Measurements from ENCODE around the gene BABAM2.

BABAM2 gene

GRCh38 chr2:28270456-28271152 is 380.1 kb downstream of the BABAM2 start:
- DNase-seq = no peak
- intact Hi-C loops (cut with DNase I) = no loop called here

DNA sequence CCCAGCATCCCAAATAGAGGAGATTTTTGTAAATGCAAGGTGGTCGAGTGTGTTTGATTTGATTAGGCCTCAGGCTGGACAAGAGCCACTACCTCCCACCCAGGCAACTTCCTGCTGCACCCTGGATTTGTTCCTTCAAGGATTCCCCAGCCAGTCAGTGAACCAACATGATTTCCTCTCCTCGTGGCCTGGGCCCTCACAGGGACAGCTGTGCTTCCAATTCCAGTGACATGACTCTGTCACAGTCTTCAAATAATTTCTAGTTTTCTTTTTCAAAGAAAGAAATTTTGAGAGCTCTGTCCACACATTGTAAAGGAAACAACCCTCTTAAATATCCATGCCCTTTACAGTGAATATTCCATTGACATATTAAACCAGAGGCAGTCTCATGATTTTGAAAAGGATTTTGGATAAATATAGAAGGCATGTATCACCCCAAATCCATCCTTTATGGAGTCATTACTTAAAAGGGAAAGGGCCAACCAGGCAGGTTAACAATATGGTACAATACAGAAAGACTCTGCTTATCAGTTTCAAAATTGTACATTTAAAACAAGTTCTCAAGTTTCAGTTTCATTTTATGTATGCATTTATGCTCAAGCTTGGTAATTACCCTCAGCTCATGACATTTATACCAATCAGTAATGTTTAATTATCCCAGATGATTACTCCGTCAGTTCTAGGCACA is 380.8 kb downstream of the BABAM2 start:
- DNase-seq = no peak
- intact Hi-C loops (cut with DNase I) = no loop called here

DNA sequence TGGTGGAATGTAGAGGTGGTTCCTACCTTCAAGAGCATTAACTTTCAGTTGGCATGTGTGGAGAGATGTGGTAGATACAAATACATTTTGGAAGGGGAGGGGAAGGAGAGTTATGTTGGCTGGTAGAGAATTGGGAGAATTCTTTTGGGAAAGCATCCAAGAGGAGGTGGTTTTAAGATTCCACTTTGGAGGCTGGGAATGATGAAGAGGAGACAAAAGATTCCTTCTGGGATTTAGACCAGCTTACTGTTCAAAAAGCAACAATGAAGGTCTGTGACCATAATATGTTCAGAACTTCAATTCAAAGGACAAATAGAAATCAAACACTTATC is 381.4 kb downstream of the BABAM2 start:
- DNase-seq = no peak
- intact Hi-C loops (cut with DNase I) = no loop called here

GRCh38 chr2:28273751-28274150 is 383.2 kb downstream of the BABAM2 start:
- intact Hi-C loops (cut with DNase I) = no loop called here
- DNase-seq = peak in 21 of 42 donors; percentile 6 to 59 (median 25)

GRCh38 chr2:28274911-28275685 is 384.6 kb downstream of the BABAM2 start:
- peak in 2 of 42 donors; percentile 9 to 43 for DNase-seq
- intact Hi-C loops (cut with DNase I) = no loop called here

GRCh38 chr2:28276076-28276618 is 385.6 kb downstream of the BABAM2 start:
- DNase-seq = peak in 23 of 42 donors; percentile 2 to 78 (median 35)
- intact Hi-C loops (cut with DNase I) = no loop called here

- DNase-seq = no peak
- intact Hi-C loops (cut with DNase I) = no loop called here
Measured at GRCh38 chr2:28276807-28277206, 386.3 kb downstream of the BABAM2 start.

- intact Hi-C loops (cut with DNase I) = no loop called here
- DNase-seq = no peak
Measured at GRCh38 chr2:28277466-28277865, 386.9 kb downstream of the BABAM2 start.

GRCh38 chr2:28279371-28279770 is 388.8 kb downstream of the BABAM2 start:
- intact Hi-C loops (cut with DNase I) = no loop called here

DNA sequence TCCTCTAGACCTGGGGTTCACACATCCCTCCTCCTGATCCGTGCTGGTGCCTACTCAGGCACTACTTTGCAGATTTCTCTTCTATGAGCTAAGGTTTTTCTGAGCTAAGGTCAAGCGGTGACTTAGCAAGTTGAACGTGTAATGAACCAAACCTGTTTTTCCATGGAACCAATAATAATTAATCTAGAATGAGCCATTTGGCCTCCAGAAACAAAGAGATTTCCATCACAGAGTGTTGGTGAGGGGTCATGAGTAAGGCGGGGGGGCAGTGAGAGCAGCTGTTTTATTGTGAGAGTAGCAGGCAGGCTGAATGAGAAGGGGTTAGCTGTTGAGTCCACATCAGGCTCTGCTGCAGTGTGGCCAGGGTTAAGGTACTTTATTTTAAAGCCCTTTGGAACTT is 390.1 kb downstream of the BABAM2 start:
- no peak for DNase-seq

More at GRCh38 chr2:28279371-28279770, 388.8 kb downstream of the BABAM2 start:
- no peak for DNase-seq

DNA sequence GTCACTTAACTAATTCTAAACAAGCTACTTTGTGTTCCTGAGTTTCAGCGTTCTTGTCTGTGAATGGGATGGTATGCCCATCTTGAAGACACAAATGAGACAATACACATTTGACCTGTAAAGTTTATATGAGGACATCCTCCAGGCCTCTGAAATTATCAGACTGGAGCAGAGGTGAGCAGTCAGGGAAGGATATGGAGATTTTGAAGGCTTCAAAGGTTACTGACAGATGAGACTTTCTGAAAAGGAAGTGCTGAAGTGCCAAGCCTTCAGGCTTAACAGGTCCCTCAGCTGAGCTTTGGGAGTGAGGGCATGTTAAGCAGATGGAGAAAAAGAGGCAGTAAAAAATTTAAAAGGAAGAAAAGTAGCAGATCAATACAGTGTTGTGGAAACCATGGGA is 391.2 kb downstream of the BABAM2 start:
- intact Hi-C loops (cut with DNase I) = no loop called here
- DNase-seq = no peak

More for the DNA sequence above, 390.1 kb downstream of the BABAM2 start:
- intact Hi-C loops (cut with DNase I) = no loop called here

DNA sequence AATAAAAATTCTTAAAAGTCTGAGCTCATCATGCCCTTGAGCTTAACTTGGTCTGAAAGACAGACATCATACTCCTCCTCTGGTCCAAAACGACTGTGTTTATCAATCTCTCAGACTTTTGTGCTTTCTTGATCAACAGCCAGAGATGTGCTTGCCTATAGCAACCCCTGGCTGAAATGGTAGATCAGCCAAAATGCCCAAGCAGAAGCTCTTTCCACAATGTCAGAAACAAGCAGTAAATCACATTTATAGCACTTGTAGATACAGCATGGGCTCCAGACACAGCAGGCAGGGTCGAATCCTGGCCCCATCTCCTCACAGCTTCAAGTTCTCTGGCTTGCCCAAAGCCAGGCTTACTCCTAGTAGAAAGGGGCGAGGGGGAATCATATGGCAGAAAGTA is 391.7 kb downstream of the BABAM2 start:
- no peak for DNase-seq
- intact Hi-C loops (cut with DNase I) = no loop called here

DNA sequence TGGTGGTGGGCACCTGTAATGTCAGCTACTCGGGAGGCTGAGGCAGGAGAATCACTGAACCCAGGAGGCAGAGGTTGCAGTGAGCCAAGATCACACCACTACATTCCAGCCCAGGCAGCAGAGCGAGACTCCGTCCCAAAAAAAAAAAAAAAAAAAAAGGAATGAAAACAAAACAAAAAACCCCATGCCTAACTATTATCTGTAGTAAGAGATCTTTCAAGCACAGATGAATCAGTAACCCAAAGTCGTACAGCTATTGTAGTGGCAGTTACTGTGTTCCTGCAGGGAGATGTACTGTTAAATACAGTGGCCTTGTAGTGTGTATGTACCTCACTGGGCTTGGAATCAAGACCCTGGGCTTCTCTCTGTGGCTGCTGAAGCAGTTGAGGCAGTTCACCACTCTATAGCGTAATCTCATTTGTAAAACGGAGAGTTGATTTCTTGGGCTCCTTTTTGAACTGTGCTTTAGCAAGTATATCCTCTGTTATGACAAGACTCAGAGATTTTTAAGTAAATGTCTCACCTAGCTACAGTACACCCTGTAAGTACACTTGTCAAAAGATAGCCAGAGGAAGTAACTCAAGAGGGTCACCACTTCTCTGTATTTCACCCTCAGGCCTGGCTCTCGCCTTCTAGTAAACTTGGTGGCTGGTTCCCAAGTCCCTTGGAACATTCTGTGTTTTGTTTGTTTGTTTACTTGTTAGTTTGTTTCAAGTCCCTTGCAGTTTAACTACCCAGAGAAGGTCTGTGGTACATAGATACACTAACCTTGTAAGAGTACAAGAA is 392.5 kb downstream of the BABAM2 start:
- intact Hi-C loops (cut with DNase I) = no loop called here
- DNase-seq = no peak

DNA sequence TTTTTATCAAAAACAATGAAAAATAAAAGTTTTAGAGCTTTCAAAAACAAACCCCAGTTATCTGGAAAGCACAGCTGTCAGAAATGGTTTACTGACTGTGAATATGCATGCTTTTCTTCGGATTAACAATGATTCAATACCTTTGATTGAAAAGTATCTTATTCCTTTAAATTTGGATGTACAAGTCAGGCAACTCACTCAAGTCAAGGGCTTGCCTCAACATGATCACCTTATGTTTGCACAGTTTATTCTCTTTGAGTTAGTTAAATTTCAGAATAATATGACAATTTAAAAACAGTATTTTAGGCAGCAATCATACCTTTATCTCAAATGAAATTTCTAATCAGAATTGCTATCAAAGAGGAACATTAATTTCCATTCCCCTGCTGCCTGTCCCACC is 393.3 kb downstream of the BABAM2 start:
- intact Hi-C loops (cut with DNase I) = no loop called here

GRCh38 chr2:28286678-28287077 is 396.1 kb downstream of the BABAM2 start:
- DNase-seq = no peak
- intact Hi-C loops (cut with DNase I) = no loop called here

More for the DNA sequence above, 393.3 kb downstream of the BABAM2 start:
- no peak for DNase-seq

- intact Hi-C loops (cut with DNase I) = no loop called here
- no peak for DNase-seq
Measured at GRCh38 chr2:28287256-28287915, 396.9 kb downstream of the BABAM2 start.

DNA sequence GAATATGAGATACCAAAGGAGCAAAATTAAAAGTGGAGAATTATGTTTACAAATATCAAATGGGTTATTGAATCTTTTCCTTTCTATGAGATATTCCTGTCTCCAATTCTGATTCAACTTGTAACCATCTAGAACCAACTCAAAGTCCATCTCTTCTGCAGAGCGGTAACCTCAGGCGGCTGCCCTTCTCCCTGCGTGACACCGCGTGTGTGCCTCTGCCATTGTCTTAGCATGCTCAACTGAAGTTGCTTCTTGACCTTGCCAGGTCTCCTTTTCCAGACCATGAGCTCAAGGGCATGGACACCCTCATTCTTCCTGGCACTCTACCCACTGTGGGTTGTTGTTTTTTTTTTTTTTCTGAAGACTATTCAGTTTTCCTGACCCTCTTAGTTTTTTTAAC is 398.1 kb downstream of the BABAM2 start:
- intact Hi-C loops (cut with DNase I) = no loop called here

DNA sequence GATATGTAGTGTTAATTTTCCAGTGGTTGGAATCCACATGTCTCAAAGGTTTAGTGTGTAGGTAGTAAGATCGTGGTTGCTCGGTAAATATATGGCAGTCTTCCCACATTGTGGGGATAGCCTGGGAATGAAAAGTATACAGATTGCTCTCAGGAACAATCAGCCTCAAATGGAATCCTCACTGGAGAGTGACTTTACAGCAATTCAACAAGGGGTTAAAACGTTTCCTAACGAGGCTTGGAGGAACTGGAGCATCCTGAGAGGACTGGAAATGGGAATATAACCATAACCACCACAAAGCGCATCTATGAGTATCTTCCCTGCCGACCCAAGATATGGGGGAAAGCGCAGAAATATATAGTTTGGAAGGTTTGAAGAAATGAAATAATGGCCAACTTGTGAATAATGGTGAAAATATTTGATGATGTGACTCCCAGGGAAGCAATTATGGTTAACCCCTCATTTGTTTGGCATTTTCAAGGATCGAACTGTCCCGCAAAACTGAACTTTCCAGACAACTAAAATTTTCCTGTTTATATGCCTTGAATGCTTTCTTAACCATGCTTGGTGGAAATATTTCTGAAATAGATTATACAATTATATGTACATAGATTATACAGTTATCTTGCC is 401.4 kb downstream of the BABAM2 start:
- intact Hi-C loops (cut with DNase I) = no loop called here
- DNase-seq = no peak

More for the DNA sequence above, 398.1 kb downstream of the BABAM2 start:
- DNase-seq = no peak

All from head of caudate nucleus (tissue), 42 donors.